Measurements from ENCODE around the gene LAIR2. TPM values are rescaled to one million over a fixed set of nuclear protein-coding genes. Genes with fewer than 3 reads are reported as not detected.
A peak's percentile ranks its signal among the peaks of the same experiment; 100 is the strongest.

The LAIR2 gene
- total and polyA plus RNA-seq, 4 donors, result 0.19 to 0.24 TPM; not detected in 2

DNA sequence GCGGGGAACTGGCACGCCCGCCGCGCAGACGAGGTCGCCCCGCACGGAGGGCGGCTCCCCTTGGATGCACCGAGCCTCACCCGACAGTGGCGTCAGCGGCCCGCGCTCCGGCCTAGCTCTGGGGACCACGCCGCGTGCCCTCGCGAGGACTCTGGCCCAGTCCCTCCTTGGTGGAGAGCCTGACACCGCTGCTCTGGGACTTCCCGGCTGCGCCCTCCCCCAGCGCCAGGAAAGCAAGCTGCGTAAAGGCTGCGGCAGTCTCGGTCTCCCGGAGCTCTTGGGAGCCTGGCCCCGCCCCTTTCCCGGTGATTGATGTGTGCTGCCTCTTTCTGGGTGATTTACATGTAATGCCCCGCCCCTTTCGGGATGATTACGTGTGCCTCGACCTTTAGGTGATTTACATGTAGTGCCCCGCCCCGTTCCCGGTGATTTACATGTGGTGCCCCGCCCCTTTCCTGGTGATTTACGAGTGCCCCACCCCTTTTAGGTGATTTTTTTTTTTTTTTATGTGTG, 39.0 kb upstream of the LAIR2 start, which contains the start of gene LENG9:
LENG9 (minus strand) TSS at position 248 of the 513 bp plus-strand sequence. CDS start 252 bp downstream, outside the sequence.
- no peaks in the 10 kb centered on the region for H3K9me3 ChIP-seq (ENCODE audit: control insufficient read depth in 4 of 4, low read length in 3 of 4)
- peak within 1 kb of the TSS; percentile 59 to 79 (median 76) for H3K4me3 ChIP-seq (ENCODE audit: low read depth in 1 of 3, low read length in 3 of 3)
- peaks cover 8 to 26% (median 17%) of the 10 kb centered on the region in 4 donors for H3K4me1 ChIP-seq (ENCODE audit: control insufficient read depth in 4 of 4, insufficient read depth in 4 of 4, low read length in 3 of 4)
- peak; percentile 83 for DNase-seq (ENCODE audit: low spot score)
- TF ChIP-seq JUND (IDR thresholded peaks at IDR 0.05), result peak in 1 of 2 donors; percentile 28
- TF ChIP-seq, protein P1, sequence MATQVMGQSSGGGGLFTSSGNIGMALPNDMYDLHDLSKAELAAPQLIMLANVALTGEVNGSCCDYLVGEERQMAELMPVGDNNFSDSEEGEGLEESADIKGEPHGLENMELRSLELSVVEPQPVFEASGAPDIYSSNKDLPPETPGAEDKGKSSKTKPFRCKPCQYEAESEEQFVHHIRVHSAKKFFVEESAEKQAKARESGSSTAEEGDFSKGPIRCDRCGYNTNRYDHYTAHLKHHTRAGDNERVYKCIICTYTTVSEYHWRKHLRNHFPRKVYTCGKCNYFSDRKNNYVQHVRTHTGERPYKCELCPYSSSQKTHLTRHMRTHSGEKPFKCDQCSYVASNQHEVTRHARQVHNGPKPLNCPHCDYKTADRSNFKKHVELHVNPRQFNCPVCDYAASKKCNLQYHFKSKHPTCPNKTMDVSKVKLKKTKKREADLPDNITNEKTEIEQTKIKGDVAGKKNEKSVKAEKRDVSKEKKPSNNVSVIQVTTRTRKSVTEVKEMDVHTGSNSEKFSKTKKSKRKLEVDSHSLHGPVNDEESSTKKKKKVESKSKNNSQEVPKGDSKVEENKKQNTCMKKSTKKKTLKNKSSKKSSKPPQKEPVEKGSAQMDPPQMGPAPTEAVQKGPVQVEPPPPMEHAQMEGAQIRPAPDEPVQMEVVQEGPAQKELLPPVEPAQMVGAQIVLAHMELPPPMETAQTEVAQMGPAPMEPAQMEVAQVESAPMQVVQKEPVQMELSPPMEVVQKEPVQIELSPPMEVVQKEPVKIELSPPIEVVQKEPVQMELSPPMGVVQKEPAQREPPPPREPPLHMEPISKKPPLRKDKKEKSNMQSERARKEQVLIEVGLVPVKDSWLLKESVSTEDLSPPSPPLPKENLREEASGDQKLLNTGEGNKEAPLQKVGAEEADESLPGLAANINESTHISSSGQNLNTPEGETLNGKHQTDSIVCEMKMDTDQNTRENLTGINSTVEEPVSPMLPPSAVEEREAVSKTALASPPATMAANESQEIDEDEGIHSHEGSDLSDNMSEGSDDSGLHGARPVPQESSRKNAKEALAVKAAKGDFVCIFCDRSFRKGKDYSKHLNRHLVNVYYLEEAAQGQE (IDR thresholded peaks at IDR 0.05), result peak; percentile 81
- peak; percentile 37 for TF ChIP-seq SP1 (IDR thresholded peaks at IDR 0.05)
- TF ChIP-seq TAF1 (conservative IDR thresholded peaks at IDR 0.05), result no peak
- TF ChIP-seq, protein P2, sequence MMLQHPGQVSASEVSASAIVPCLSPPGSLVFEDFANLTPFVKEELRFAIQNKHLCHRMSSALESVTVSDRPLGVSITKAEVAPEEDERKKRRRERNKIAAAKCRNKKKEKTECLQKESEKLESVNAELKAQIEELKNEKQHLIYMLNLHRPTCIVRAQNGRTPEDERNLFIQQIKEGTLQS (IDR thresholded peaks at IDR 0.05), result no peak
- H3K27me3 ChIP-seq (ENCODE audit: control insufficient read depth in 4 of 4, insufficient read depth in 4 of 4, low read length in 3 of 4), result no peaks in the 10 kb centered on the region
- WGBS, result under 1% methylated on average over 41 of the region's 41 CpGs
- H3K36me3 ChIP-seq (ENCODE audit: control insufficient read depth in 4 of 4, insufficient read depth in 3 of 4, low read depth in 1 of 4, low read length in 3 of 4), result peaks cover 5 to 31% (median 21%) of the 10 kb centered on the region in 4 donors
- peak within 1 kb of the TSS; percentile 90 to 95 for H3K27ac ChIP-seq (ENCODE audit: low read depth in 1 of 2, low read length in 2 of 2)
- peak within 1 kb of the TSS in 1 of 2 donors; percentile 71 for H3K9ac ChIP-seq (ENCODE audit: low read depth in 1 of 2, low read length in 2 of 2)

DNA sequence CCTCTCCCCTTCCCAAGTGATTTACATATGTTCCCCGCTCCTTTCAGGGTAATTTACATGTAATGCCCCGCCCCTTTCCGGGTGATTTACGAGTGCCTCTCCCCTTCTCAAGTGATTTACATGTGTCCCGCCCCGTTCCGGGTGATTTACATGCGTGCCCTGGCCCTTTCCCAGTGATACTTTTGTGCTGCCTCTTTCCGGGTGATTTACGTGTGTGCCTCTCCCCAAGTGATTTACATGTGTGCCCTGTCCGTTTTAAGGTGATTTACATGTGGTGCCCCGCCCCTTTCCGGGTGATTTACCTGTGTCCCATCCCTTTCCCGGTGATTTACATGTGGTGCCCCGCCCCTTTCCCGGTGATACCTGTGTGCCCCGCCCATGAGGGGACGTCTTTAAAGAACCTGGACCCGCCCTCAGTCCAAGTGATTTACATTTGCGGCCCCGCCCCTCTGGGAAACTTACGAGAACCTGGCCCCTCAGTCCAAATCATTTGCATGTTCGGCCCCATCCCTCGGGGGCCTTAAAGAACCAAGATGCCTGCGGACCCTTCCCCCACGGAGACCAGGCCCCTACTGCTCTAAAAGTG, 38.5 kb upstream of the LAIR2 start:
- Histone ChIP-seq H3K27me3 (ENCODE audit: control insufficient read depth in 4 of 4, insufficient read depth in 4 of 4, low read length in 3 of 4) (no peaks in the 10 kb centered on the region), H3K9me3 (ENCODE audit: control insufficient read depth in 4 of 4, low read length in 3 of 4) (no peaks in the 10 kb centered on the region), H3K27ac (ENCODE audit: low read depth in 1 of 2, low read length in 2 of 2) (peak overlapping the region; percentile 90 to 95), H3K36me3 (ENCODE audit: control insufficient read depth in 4 of 4, insufficient read depth in 3 of 4, low read depth in 1 of 4, low read length in 3 of 4) (peaks cover 4 to 25% (median 16%) of the 10 kb centered on the region in 4 donors), H3K4me3 (ENCODE audit: low read depth in 1 of 3, low read length in 3 of 3) (peak overlapping the region; percentile 32 to 61 (median 58)), H3K4me1 (ENCODE audit: control insufficient read depth in 4 of 4, insufficient read depth in 4 of 4, low read length in 3 of 4) (peaks cover 8 to 26% (median 17%) of the 10 kb centered on the region in 4 donors), H3K9ac (ENCODE audit: low read depth in 1 of 2, low read length in 2 of 2) (no peak overlapping the region)
- TF ChIP-seq RXRA (IDR thresholded peaks at IDR 0.05) (peak in 1 of 2 donors; percentile 3), JUND (IDR thresholded peaks at IDR 0.05) (peak in 1 of 2 donors; percentile 8), NR2F2 (IDR thresholded peaks at IDR 0.05) (peak; percentile 54), EGR1 (IDR thresholded peaks at IDR 0.05; ENCODE audit: low read depth in 2 of 2) (no peak)
- TF ChIP-seq, protein P3, sequence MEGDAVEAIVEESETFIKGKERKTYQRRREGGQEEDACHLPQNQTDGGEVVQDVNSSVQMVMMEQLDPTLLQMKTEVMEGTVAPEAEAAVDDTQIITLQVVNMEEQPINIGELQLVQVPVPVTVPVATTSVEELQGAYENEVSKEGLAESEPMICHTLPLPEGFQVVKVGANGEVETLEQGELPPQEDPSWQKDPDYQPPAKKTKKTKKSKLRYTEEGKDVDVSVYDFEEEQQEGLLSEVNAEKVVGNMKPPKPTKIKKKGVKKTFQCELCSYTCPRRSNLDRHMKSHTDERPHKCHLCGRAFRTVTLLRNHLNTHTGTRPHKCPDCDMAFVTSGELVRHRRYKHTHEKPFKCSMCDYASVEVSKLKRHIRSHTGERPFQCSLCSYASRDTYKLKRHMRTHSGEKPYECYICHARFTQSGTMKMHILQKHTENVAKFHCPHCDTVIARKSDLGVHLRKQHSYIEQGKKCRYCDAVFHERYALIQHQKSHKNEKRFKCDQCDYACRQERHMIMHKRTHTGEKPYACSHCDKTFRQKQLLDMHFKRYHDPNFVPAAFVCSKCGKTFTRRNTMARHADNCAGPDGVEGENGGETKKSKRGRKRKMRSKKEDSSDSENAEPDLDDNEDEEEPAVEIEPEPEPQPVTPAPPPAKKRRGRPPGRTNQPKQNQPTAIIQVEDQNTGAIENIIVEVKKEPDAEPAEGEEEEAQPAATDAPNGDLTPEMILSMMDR (IDR thresholded peaks at IDR 0.05; ENCODE audit: low read depth, low read length, missing input control), result no peak
- TF ChIP-seq, protein P4, sequence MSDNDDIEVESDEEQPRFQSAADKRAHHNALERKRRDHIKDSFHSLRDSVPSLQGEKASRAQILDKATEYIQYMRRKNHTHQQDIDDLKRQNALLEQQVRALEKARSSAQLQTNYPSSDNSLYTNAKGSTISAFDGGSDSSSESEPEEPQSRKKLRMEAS (IDR thresholded peaks at IDR 0.05), result peak; percentile 3
- under 1% methylated on average over 26 of the region's 26 CpGs for WGBS
- peak; percentile 69 for DNase-seq (ENCODE audit: low spot score)

All from liver (tissue), 9 donors.